Stimulated activated CD8-positive, alpha-beta memory T cell treated with anti-CD3 and anti-CD28 coated beads, Interleukin-4, amount 100 ng/mL, for 1 hour (primary cell): ENCODE data around the gene SPATA21.
"Not testable (repeated sequence)": the region's sequence is repeated elsewhere in the genome, so short reads cannot be mapped to it uniquely, and the experiment has no call there.

ENCODE experiments used
- DNase-seq, 2 donors: peaks; one replicate each; pipeline ENCODE4 v3.0.0-alpha.2; 2020; ENCODE audit warnings: low read depth in 2 of 2, low spot score in 1 of 2

SPATA21 gene

GRCh38 chr1:16436946-16437474, at the start of gene SPATA21:
Gene SPATA21, minus strand, starts transcription at chr1:16437424. Its CDS starts 6,053 bp downstream, at chr1:16431371.
- DNase-seq: no peak

- DNase-seq: not testable (repeated sequence)
Measured at GRCh38 chr1:16487011-16487410, 49.8 kb upstream of the SPATA21 start.

- not testable (repeated sequence) for DNase-seq
Measured at GRCh38 chr1:16486316-16486715, 49.1 kb upstream of the SPATA21 start.

GRCh38 chr1:16484931-16485330, 47.7 kb upstream of the SPATA21 start:
- DNase-seq: no peak

GRCh38 chr1:16484501-16484835, 47.2 kb upstream of the SPATA21 start:
- DNase-seq: no peak

GRCh38 chr1:16483639-16484500, 46.6 kb upstream of the SPATA21 start:
- not testable (repeated sequence) for DNase-seq

GRCh38 chr1:16483146-16483545, 45.9 kb upstream of the SPATA21 start:
- DNase-seq: not testable (repeated sequence)

GRCh38 chr1:16478091-16478490, 40.9 kb upstream of the SPATA21 start:
- DNase-seq: no peak

- not testable (repeated sequence) for DNase-seq
Measured at GRCh38 chr1:16475771-16476770, 38.8 kb upstream of the SPATA21 start.

GRCh38 chr1:16474891-16475290, 37.7 kb upstream of the SPATA21 start:
- not testable (repeated sequence) for DNase-seq

GRCh38 chr1:16474166-16474800, 37.1 kb upstream of the SPATA21 start:
- DNase-seq: no peak

GRCh38 chr1:16468558-16468957, 31.3 kb upstream of the SPATA21 start:
- no peak for DNase-seq

- DNase-seq: no peak
Measured at GRCh38 chr1:16464917-16465625, 27.8 kb upstream of the SPATA21 start.

GRCh38 chr1:16462773-16463330, 25.6 kb upstream of the SPATA21 start:
- DNase-seq: no peak

GRCh38 chr1:16461681-16462080, 24.5 kb upstream of the SPATA21 start:
- DNase-seq: no peak

GRCh38 chr1:16459352-16459925, 22.2 kb upstream of the SPATA21 start:
- DNase-seq: no peak

GRCh38 chr1:16458831-16459230, 21.6 kb upstream of the SPATA21 start:
- DNase-seq: no peak

- DNase-seq: not testable (repeated sequence)
Measured at GRCh38 chr1:16456151-16456550, 18.9 kb upstream of the SPATA21 start.

GRCh38 chr1:16454909-16455308, 17.7 kb upstream of the SPATA21 start:
- not testable (repeated sequence) for DNase-seq
